K562 (cell line): Measurements from ENCODE around the gene PLXDC2. TPM values are rescaled to one million over a fixed set of nuclear protein-coding genes. Genes with fewer than 3 reads are reported as not detected.

Experiments
- ATAC-seq: fragments of 200-7000 bp; cut with Tn5 transposase; 3 replicates; pipeline ENCODE4 v1.9.1; 2020; ENCODE audit warnings: moderate library complexity
- BruUV-seq: library from RNA; stranded (reverse); fragments of 400-500 nt; replicated peaks from 2 replicates; lab custom pipeline; 2021; lab: Mats Ljungman, UMichigan
- CTCF ChIA-PET: fragments of 300-600 bp; formaldehyde crosslinking; extraction: SDS; loops from one replicate; lab custom pipeline; 2021; ENCODE audit warnings: low intra/inter-chr PET ratio; lab: Yijun Ruan, JAX
- POLR2A ChIA-PET: fragments of 300-600, 350-650 bp; sonication (Branson Sonifier 250); formaldehyde crosslinking; extraction: SDS; loops from one replicate; lab custom pipeline; 2021; ENCODE audit warnings: antibody characterized with exemption, inconsistent platforms; lab: Yijun Ruan, JAX
- DNase-seq, 4 experiments: peaks; one replicate each; pipeline versions ENCODE4 v3.0.0 to v3.0.0-alpha.2; 2011 to 2018; ENCODE audit warnings: low spot score in 3 of 4, mixed read lengths in 3 of 4; ENCODE audit errors: extremely low read depth in 1 of 4
- FAIRE-seq: peaks from 2 replicates; lab custom pipeline; 2011; peaks lifted over from hg19 to GRCh38; lab: Jason Lieb, UNC
- H2AFZ ChIP-seq: 2 replicates; pipeline ENCODE4 v1.6.0; 2011; ENCODE audit warnings: low read depth, low read length, control low read depth, inconsistent platforms
- H3K27ac ChIP-seq: fragments of 200-600 bp; 3 replicates; pipeline ENCODE4 v1.8.0; 2011; ENCODE audit warnings: low read depth, mild to moderate bottlenecking, control low read depth, inconsistent platforms, low read length, moderate library complexity, mixed read lengths; ENCODE audit errors: extremely low read depth
- H3K27me3 ChIP-seq, 2 experiments: fragments of 300-600 bp in 1 of 2; 2 replicates in 1 of 2; 3 replicates in 1 of 2; pipeline versions ENCODE4 v1.6.0 to v1.8.0; 2011; ENCODE audit warnings: inconsistent platforms in 2 of 2, low read length in 2 of 2, mild to moderate bottlenecking in 1 of 2, mixed read lengths in 1 of 2, moderate library complexity in 1 of 2; ENCODE audit not compliant: control insufficient read depth in 2 of 2, insufficient read depth in 2 of 2
- H3K36me3 ChIP-seq: fragments of 300-600 bp; 3 replicates; pipeline ENCODE4 v1.8.0; 2011; ENCODE audit warnings: mild to moderate bottlenecking, low read length, inconsistent platforms; ENCODE audit not compliant: control insufficient read depth, insufficient read depth
- H3K4me1 ChIP-seq, 2 experiments: fragments of 200-600 bp in 1 of 2; replicated peaks in 1 of 2; 2 replicates in 1 of 2; 3 replicates in 1 of 2; pipeline versions ENCODE4 v1.5.1 to v1.8.0; 2011; ENCODE audit warnings: inconsistent platforms in 2 of 2, low read length in 2 of 2, mild to moderate bottlenecking in 1 of 2, mixed read lengths in 1 of 2, moderate library complexity in 1 of 2; ENCODE audit not compliant: control insufficient read depth in 2 of 2, insufficient read depth in 2 of 2
- H3K4me2 ChIP-seq: 2 replicates; pipeline ENCODE4 v1.6.1; 2011; ENCODE audit warnings: low read length, control low read depth, inconsistent platforms, mixed read lengths; ENCODE audit not compliant: insufficient read depth
- H3K4me3 ChIP-seq: fragments of 200-600 bp; sonication (generic), shearing (Covaris generic); 2 replicates; pipeline ENCODE4 v1.5.1; 2016; ENCODE audit warnings: control low read depth, inconsistent platforms
- H3K79me2 ChIP-seq: fragments of 200-600 bp; 3 replicates; pipeline ENCODE4 v1.8.0; 2011; ENCODE audit warnings: low read length, inconsistent platforms; ENCODE audit not compliant: control insufficient read depth, insufficient read depth
- H3K9ac ChIP-seq, 2 experiments: 2 replicates each; pipeline versions ENCODE4 v1.6.0 to v1.6.1; 2011; ENCODE audit warnings: low read depth in 2 of 2, low read length in 2 of 2, control low read depth in 1 of 2, inconsistent platforms in 1 of 2, mild to moderate bottlenecking in 1 of 2, mixed read lengths in 1 of 2; ENCODE audit not compliant: insufficient read depth in 1 of 2
- H3K9me1 ChIP-seq: one replicate; pipeline ENCODE4 v1.6.0; 2011; ENCODE audit warnings: inconsistent platforms, mild to moderate bottlenecking, low read length, moderate library complexity; ENCODE audit not compliant: control insufficient read depth, insufficient read depth
- H3K9me3 ChIP-seq: replicated peaks from 2 replicates; pipeline ENCODE4 v1.5.1; 2011; ENCODE audit warnings: low read depth, low read length, inconsistent platforms; ENCODE audit not compliant: control insufficient read depth, insufficient read depth
- H4K20me1 ChIP-seq: replicated peaks from 2 replicates; pipeline ENCODE4 v1.6.1; 2011; ENCODE audit warnings: low read length, inconsistent platforms, mixed read lengths; ENCODE audit not compliant: control insufficient read depth, insufficient read depth
- HDAC2 ChIP-seq: fragments of 450-650 bp; IDR thresholded peaks from 2 replicates; pipeline ENCODE4 v1.6.1; 2016; ENCODE audit warnings: mild to moderate bottlenecking
- MCM2 ChIP-seq: fragments of 450-650 bp; IDR thresholded peaks from 2 replicates; pipeline ENCODE4 v1.6.1; 2017; ENCODE audit warnings: low read depth, mild to moderate bottlenecking
- PHB ChIP-seq: fragments of 250-450 bp; sonication (Bioruptor Pico); IDR thresholded peaks from 2 replicates; pipeline ENCODE4 v1.5.0; 2021
- RAD51 ChIP-seq: fragments of 450-650 bp; IDR thresholded peaks from 2 replicates; pipeline ENCODE4 v1.7.1; 2016; ENCODE audit warnings: low read depth, mild to moderate bottlenecking, borderline replicate concordance
- RFX1 ChIP-seq: fragments of 450-650 bp; IDR thresholded peaks from 2 replicates; pipeline ENCODE4 v1.6.1; 2016; ENCODE audit warnings: mild to moderate bottlenecking, moderate library complexity
- SMC3 ChIP-seq: conservative IDR thresholded peaks from 2 replicates; pipeline ENCODE4 v1.6.1; 2011; ENCODE audit warnings: low read depth, low read length, improper control_type of control experiment; ENCODE audit not compliant: insufficient read depth
- WGBS: fragments of 100-300 bp; shearing (Covaris generic); methylation state at CpG from one replicate; pipeline ENCODE4 v1.1.6; 2016; ENCODE audit warnings: low coverage, mixed read lengths; ENCODE audit not compliant: insufficient coverage; ENCODE audit errors: missing lambda C conversion rate; 5-methylcytosine and 5-hydroxymethylcytosine counted together
- in situ Hi-C: fragments of 300-500 bp; cut with MboI; formaldehyde crosslinking; loops from 4 replicates; pipeline ENCODE4 v1.15.0; 2018; ENCODE audit warnings: inconsistent platforms, mixed read lengths
- intact Hi-C: fragments of 100-400 bp; cut with micrococcal nuclease; formaldehyde crosslinking; loops from 2 replicates; pipeline ENCODE4 v1.14.2; 2022
- polyA plus RNA-seq, 8 experiments: library from polyadenylated mRNA; depleted of rRNA in 4 of 8; stranded (reverse) in 5 of 8; unstranded in 3 of 8; fragments of >200 nt; fragmentation: Nextera tagmentation in 2 of 8; fragmentation: Illumina TruSeq in 1 of 8; extraction: Ambion mirVana in 2 of 8; extraction: Trizol in 1 of 8; gene quantifications; 2 replicates each; pipeline versions ENCODE4 v1.2.1 to v1.2.3, GENCODE V29; 2011 to 2014; ENCODE audit warnings: inconsistent platforms in 1 of 8, missing spikeins in 1 of 8
- total RNA-seq, 7 experiments: library from RNA; depleted of rRNA in 6 of 7; stranded (reverse); fragments of >200 nt in 6 of 7; fragmentation: Illumina TruSeq in 2 of 7; extraction: Trizol in 2 of 7; gene quantifications; 2 replicates each; pipeline versions ENCODE4 v1.2.1 to v1.2.3, GENCODE V29; 2011 to 2021; ENCODE audit warnings: low replicate concordance in 1 of 7
- TF ChIP-seq, protein P1 (sequence below): fragments of 450-650 bp; IDR thresholded peaks from 2 replicates; pipeline ENCODE4 v1.6.1; 2016

The PLXDC2 gene
- total and polyA plus RNA-seq, 9 of the 15 experiments (the other 6 are each of a cell fraction or from before 2014, with no cell fraction given): 0.01 to 0.33 (median 0.10) TPM; not detected in 3

DNA sequence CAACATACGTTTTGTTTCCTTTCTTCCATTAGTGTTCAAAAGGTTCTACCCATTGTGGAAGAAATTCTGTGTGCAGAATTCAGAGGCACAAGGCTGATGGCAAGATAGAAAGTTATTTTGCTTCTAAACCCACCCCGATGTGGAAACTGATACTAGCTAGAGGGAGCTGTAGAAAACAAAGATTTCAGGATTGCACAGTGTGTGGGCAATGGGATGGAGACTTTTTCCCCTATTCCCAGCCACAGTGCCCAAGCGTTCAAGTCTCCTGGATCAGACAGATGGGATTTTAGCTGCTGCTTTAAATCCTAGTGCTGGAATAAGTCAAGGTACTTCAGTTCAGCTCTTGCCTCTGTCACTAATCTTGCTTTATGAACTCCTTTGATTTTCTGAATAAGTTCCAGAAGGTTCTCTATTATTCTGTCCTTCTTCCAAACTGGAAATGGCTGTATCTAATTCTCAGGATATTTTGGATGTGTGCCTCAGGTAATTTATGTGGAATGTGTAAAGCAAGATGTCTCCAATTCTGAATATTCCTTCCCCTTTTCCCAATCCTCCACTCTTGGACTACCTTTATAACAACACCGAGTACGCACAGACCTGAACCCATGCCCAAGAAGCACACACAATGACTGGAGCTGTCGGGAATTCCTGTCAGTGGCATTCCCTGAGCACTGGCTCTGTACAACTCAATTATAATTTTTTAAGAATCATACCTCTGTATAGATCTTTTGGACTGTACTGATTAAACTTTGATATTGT is 473.0 kb downstream of the PLXDC2 start:
- Histone ChIP-seq H4K20me1 (no peaks in the 10 kb centered on the region), H3K9me1 (no peaks in the 10 kb centered on the region), H3K27me3 (no peaks in the 10 kb centered on the region), H3K4me2 (no peak overlapping the region), H2AFZ (no peak overlapping the region), H3K36me3 (no peaks in the 10 kb centered on the region), H3K9ac (no peak overlapping the region), H3K4me1 (no peaks in the 10 kb centered on the region), H3K4me3 (no peak overlapping the region), H3K27ac (no peak overlapping the region), H3K79me2 (no peaks in the 10 kb centered on the region), H3K9me3 (no peaks in the 10 kb centered on the region)
- DNase-seq (no peak), FAIRE-seq (no peak), ATAC-seq (no peak)
- ChIA-PET POLR2A (no interaction called here), CTCF (no interaction called here)
- intact Hi-C loops (no loop called here), in situ Hi-C loops (no loop called here)
- TF ChIP-seq MCM2: no peak
- no peak for TF ChIP-seq SMC3
- no peak for TF ChIP-seq RFX1
- TF ChIP-seq, protein P1, sequence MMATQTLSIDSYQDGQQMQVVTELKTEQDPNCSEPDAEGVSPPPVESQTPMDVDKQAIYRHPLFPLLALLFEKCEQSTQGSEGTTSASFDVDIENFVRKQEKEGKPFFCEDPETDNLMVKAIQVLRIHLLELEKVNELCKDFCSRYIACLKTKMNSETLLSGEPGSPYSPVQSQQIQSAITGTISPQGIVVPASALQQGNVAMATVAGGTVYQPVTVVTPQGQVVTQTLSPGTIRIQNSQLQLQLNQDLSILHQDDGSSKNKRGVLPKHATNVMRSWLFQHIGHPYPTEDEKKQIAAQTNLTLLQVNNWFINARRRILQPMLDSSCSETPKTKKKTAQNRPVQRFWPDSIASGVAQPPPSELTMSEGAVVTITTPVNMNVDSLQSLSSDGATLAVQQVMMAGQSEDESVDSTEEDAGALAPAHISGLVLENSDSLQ: no peak
- 1% methylated on average over 6 of the region's 6 CpGs for WGBS
- no TSS peak for BruUV-seq

DNA sequence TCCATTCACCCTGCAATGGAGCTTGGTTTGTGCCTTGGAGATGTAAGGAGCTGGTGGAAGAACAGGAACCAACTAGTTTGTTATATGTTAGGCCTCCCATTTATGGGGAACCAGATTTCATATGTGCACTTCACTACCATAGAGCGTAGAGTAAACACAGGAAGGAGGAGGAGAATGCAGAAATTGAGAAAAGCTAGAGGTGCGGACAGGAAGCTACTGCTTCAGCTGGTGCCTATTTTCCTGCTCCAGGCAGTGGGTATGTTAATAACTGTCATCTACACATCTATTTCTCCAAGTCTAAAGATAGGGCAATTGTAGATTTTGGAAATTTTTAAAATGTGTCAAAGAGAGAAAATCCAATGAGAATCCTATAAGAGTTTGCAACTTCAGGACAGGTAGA is 482.2 kb downstream of the PLXDC2 start:
- ATAC-seq (no peak), DNase-seq (no peak), FAIRE-seq (no peak)
- 0% methylated on average over 2 of the region's 2 CpGs for WGBS
- no peak overlapping the region for H2AFZ ChIP-seq
- in situ Hi-C loops (no loop called here), intact Hi-C loops (no loop called here)
- 0 out of 2 replicates have a peak, but pooled peaks cover 1% of the 10 kb centered on the region for H3K9me3 ChIP-seq
- no peak overlapping the region for H3K4me3 ChIP-seq
- H3K9me1 ChIP-seq: no peaks in the 10 kb centered on the region
- no peaks in the 10 kb centered on the region for H3K27me3 ChIP-seq
- H3K4me1 ChIP-seq: no peaks in the 10 kb centered on the region
- ChIA-PET CTCF (no interaction called here), POLR2A (no interaction called here)
- H3K9ac ChIP-seq: no peak overlapping the region
- no peaks in the 10 kb centered on the region for H3K79me2 ChIP-seq
- H3K36me3 ChIP-seq: no peaks in the 10 kb centered on the region
- no peak for TF ChIP-seq PHB
- no peak for TF ChIP-seq HDAC2
- TF ChIP-seq RAD51: no peak
- no peaks in the 10 kb centered on the region for H4K20me1 ChIP-seq
- H3K27ac ChIP-seq: no peak overlapping the region
- no peak overlapping the region for H3K4me2 ChIP-seq
- BruUV-seq: no TSS peak
